Neutrophil (primary cell): ENCODE measurements around the gene ABCC11.
"Not testable (repeated sequence)": the region's sequence is repeated elsewhere in the genome, so short reads cannot be mapped to it uniquely, and the experiment has no call there.

Source experiments
- H3K27ac ChIP-seq: fragments of 200-600 bp; sonication (generic); 2 replicates; pipeline ENCODE4 v1.5.1; 2016; ENCODE audit warnings: mild to moderate bottlenecking, moderate library complexity
- H3K27me3 ChIP-seq: fragments of 200-600 bp; sonication (generic); 2 replicates; pipeline ENCODE4 v1.6.0; 2016; ENCODE audit warnings: mild to moderate bottlenecking
- H3K36me3 ChIP-seq: fragments of 200-600 bp; sonication (generic); 2 replicates; pipeline ENCODE4 v1.5.1; 2017
- H3K4me1 ChIP-seq, 2 experiments: fragments of 200-600 bp in 1 of 2; sonication (generic) in 1 of 2; 1 replicate in 1 of 2; 2 replicates in 1 of 2; pipeline versions ENCODE4 v1.5.1 to v1.6.1; 2013 to 2016; ENCODE audit warnings: low read depth in 1 of 2, low read length in 1 of 2, mild to moderate bottlenecking in 1 of 2, moderate library complexity in 1 of 2; ENCODE audit not compliant: control insufficient read depth in 1 of 2, insufficient read depth in 1 of 2
- H3K4me3 ChIP-seq, 2 experiments: fragments of 200-600 bp in 1 of 2; sonication (generic) in 1 of 2; 1 replicate in 1 of 2; 2 replicates in 1 of 2; pipeline ENCODE4 v1.5.1; 2013 to 2016; ENCODE audit warnings: low read depth in 1 of 2, low read length in 1 of 2, mild to moderate bottlenecking in 1 of 2, moderate library complexity in 1 of 2
- H3K9me3 ChIP-seq: fragments of 200-600 bp; sonication (generic); 2 replicates; pipeline ENCODE4 v1.5.1; 2016
- CTCF ChIP-seq: fragments of 200-600 bp; sonication (generic); IDR thresholded peaks from 2 replicates; pipeline ENCODE4 v1.5.1; 2016; ENCODE audit warnings: antibody characterized with exemption

ABCC11 gene

GRCh38 chr16:48250520-48251278 lies 3.4 kb upstream of the ABCC11 start:
- Histone ChIP-seq H3K4me3 (no peak overlapping the region), H3K4me1 (peaks cover under 1 to 2% of the 10 kb centered on the region in 2 experiments)
- no peak for TF ChIP-seq CTCF

GRCh38 chr16:48246066-48246465 lies 1.3 kb downstream of the ABCC11 start:
- Histone ChIP-seq H3K9me3 (no peaks in the 10 kb centered on the region), H3K36me3 (no peaks in the 10 kb centered on the region), H3K27me3 (no peaks in the 10 kb centered on the region), H3K4me1 (peaks cover 14 to 15% of the 10 kb centered on the region in 2 experiments), H3K4me3 (no peak overlapping the region), H3K27ac (no peak overlapping the region)
- TF ChIP-seq CTCF = no peak

More at GRCh38 chr16:48250520-48251278, 3.4 kb upstream of the ABCC11 start:
- Histone ChIP-seq H3K27me3 (no peaks in the 10 kb centered on the region), H3K9me3 (no peaks in the 10 kb centered on the region), H3K27ac (no peak overlapping the region), H3K36me3 (peaks cover 26% of the 10 kb centered on the region)

- Histone ChIP-seq H3K36me3 (no peaks in the 10 kb centered on the region), H3K4me1 (peaks cover 14 to 15% of the 10 kb centered on the region in 2 experiments), H3K9me3 (no peaks in the 10 kb centered on the region), H3K27me3 (no peaks in the 10 kb centered on the region), H3K27ac (peak overlapping the region; percentile 85), H3K4me3 (peak overlapping the region; percentile 68 to 78)
- no peak for TF ChIP-seq CTCF
Observed at GRCh38 chr16:48244863-48245195, 2.5 kb downstream of the ABCC11 start.

GRCh38 chr16:48244080-48244862 lies 3.1 kb downstream of the ABCC11 start, which contains the start of gene LONP2:
Gene LONP2, plus strand, starts transcription at chr16:48244300. Its CDS starts 89 bp downstream, at chr16:48244389.
- Histone ChIP-seq H3K27ac (peak within 1 kb of the TSS; percentile 85), H3K36me3 (no peaks in the 10 kb centered on the region), H3K9me3 (no peaks in the 10 kb centered on the region), H3K27me3 (no peaks in the 10 kb centered on the region), H3K4me3 (peak within 1 kb of the TSS; percentile 68 to 78), H3K4me1 (peaks cover 14 to 15% of the 10 kb centered on the region in 2 experiments)
- TF ChIP-seq CTCF = no peak

- H3K9me3 ChIP-seq, H3K27me3 ChIP-seq, H3K4me1 ChIP-seq, H3K36me3 ChIP-seq, H3K4me3 ChIP-seq, H3K27ac ChIP-seq: not testable (repeated sequence)
Observed at GRCh38 chr16:48240147-48240546, 7.2 kb downstream of the ABCC11 start.

- no peaks in the 10 kb centered on the region for H3K4me1 ChIP-seq
- no peaks in the 10 kb centered on the region for H3K27me3 ChIP-seq
- no peak for TF ChIP-seq CTCF
- no peak overlapping the region for H3K4me3 ChIP-seq
- H3K27ac ChIP-seq = no peak overlapping the region
- H3K9me3 ChIP-seq = no peaks in the 10 kb centered on the region
- no peaks in the 10 kb centered on the region for H3K36me3 ChIP-seq
Observed at GRCh38 chr16:48236286-48236685, 11.1 kb downstream of the ABCC11 start.
